Suppressor macrophage treated with lipopolysaccharide for 1 hour (primary cell): ENCODE results near the gene CHSY3.

Experiments
- DNase-seq, 3 donors: peaks; one replicate each; pipeline ENCODE4 v3.0.0-alpha.2; 2020 to 2022

Gene CHSY3

DNA sequence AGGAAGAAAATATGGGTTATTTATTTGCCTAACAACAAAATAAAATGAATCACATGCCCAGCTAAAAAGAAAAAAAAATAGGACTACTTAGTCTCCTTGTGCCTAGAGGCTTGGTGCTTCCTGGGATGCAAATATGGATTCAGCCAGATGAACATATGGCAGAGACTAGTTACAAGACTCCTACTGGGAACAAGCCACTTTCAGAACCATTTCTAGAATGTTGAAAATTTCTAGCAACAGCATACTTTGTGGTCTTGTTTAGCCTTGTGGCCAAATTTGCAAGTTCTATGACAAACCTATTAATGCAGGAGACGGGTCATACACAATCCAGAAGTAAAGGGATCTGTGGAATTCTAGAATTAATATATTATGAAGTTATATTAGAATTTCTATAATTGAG is 198.7 kb downstream of the CHSY3 start:
- DNase-seq: no peak

DNA sequence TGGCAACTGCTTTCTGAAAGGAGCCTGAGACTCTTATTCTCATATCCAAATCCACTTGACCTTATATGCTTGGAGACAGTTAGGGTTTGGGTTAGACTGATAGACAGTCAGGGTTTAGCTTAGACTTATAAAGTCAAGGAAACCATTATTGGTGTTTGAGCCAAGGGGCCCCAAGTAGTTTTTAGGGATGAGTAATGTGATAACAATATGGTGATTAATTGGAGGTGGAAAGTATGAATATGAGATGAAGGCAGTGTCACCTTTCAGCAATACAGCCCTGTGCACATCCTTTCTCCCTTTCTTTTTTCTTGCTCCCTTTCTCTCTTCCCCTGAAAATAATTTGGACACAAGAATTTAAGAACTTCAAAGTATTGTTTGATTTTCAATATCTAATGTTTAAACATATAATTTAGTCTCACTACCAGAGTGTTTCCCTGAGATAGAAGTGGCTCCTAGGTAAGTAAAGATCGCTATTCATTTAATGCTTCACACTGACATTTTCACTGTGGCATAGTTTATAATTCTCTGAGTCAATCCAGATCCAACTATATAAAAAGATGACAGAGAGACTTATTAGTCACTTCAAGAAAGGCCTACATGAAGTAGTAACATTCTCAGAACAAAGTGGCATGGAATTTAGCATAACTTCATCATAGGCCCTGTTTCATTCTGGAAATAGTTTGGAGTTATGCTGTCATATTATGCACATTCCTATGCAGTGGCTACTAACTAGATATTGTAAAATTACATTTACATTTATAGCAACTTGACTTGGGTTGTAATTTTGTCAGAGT is 200.8 kb downstream of the CHSY3 start:
- DNase-seq: no peak

DNA sequence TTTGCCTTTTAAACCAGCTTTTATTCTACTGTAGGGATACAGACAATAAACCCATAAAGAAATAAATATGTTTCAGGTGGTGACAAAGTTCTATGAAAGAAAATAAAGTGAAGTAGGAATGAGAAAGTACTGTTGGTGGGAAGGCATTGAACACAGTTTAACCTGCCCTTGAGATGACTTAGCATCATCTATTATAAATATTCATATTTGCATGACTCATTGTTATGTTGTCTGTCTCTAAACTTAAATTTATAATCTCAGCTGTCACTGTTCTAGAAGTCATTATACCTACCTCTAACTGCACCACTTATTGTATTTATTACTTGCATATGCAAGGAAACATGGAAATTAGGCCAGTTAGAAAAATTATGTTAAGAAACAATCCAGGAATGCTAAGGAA is 202.2 kb downstream of the CHSY3 start:
- no peak for DNase-seq

DNA sequence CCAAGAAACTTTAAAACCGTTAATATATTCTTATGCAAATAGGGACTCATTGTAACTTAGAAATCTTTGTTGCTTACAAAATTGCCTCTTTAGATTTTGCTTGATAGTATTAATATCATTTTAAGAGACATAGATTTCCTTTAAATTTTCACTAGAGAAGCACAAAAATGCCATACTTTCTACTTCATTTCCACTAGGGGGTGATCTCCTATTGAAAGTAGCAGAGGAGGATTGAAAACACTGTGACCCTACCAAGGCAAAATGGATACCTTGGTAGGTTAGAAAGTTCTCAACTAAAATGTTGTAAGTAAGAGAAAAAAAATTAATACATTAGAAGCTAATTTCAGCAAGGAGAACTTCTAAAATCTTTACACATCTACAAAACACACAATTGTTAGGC is 204.9 kb downstream of the CHSY3 start:
- DNase-seq: peak; percentile 24 to 66 (median 65)

DNA sequence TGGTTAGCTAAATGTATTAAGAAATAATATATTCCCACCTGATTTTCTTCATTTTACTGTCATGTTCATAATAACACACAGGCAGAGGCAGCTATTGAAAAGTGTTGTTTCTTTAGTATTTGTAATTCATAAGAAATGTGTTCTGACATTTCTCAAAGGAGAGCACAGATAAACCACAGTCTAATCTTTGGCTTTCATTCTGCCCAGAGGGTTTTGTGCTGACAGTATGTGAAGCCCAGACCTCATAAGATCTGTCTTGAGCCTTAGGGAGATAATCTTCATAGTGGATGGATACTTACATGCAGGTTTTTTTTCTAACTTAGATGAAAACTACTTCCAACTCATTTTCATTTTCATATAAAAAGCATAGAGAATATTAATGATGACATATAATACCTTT is 206.1 kb downstream of the CHSY3 start:
- no peak for DNase-seq

DNA sequence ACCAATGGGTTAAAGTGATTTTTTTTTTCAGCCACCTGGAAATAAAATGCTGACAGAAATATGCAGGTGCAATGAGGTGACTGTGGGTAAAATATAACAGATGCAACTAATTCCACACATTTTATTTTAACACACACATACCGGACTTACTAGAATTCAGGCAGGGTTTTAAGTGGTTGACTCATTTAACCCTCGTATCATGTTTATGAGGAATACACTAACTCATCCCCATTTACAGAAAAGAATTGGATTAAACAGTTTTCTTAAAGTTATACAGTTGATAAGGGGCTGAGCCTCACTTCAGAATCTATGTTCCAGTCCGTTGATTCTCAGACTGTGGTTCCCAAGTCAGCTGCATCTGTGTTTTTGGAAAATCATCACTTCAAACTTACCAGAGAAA is 207.5 kb downstream of the CHSY3 start:
- no peak for DNase-seq

DNA sequence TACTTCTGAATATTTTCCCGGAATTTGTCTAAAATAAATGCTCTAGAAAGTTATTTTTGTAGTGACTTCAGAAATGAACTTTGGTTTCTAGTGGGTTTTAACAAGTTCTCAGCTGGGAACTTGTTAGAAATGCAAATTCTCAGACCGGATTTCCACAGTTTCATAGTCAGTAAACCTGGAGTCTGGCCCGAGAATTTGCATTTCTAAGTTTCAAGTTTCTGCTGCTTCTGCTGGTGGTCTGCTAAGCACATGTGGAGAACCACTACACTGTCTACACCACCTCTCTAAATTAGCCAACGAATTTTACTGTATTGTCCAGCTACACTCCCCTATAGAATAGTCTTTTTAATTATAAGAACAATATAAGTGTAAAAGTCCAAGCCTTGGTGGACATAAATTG is 208.0 kb downstream of the CHSY3 start:
- no peak for DNase-seq

DNA sequence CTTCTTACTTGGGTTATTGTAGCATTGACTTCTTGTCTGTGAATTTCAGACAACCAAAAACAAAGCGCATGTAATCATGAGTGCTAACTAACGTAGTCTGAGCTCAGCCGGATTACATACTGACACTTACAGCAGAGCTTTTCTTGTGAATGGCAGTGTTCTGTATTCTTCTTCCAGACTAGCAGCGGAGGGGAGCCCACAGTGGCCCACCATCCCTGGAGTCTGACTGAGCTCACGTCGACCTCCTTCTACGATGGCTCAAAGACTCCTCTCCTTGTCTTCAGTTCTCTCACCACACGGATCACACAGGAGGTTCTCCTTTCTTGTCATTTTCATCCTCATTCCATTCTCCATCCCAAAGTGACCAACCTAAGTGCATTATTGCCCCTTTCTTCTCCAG is 211.4 kb downstream of the CHSY3 start:
- no peak for DNase-seq

DNA sequence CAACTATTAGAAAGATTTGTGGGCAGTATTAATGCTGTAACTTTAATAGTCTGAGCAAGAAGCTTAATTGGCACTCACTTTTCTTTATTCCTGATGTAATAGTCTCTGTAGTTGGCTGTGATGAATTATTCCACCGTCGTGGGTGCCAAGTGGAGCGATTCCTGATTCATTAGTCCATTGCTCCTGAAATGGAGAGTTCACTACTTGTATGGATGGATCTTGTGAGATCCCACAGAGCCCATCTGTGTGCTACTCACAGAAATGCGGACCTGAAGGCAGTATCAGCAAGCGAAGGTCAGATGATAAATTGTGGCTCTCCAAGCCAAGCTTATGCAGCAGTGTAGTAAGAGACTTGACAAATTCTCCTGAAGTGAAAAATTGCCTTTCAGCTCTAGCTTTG is 212.2 kb downstream of the CHSY3 start:
- DNase-seq: no peak

DNA sequence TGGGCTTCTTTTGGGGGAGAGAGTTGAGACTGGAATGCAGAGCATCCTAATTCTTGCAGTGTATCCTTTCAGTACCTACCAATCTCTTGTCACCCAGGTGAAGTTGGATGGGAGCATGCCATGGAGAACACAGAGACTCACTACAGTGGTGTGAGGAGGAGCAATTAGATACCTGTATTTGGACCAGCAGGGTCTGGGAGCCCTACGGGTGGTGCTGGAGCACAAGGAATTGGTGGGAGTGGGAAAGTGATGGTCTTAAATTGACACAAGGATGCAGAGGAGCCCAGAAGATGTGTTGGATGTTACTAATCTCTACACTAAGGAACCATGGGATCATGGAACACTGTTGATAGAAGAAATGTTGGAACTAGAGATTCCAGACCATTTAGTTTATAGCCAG is 212.7 kb downstream of the CHSY3 start:
- no peak for DNase-seq

DNA sequence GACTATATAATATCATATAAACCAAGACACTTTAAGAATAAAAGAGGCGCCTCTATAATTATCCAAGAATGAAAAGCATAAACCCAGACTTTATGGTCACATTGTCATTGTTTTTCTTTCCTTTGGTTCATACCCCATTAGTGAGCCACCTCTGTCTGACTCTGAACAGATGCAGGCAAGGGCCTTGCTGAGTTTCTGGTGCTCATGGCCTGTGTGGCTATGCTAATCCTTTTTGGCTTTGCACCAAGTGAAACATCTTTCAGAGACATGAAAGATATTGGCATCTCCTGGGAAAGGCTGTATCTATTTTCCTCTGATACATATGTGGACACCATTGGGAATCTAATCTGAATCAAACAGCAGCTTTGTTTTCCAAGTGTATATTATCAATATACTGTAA is 222.5 kb downstream of the CHSY3 start:
- DNase-seq: no peak

DNA sequence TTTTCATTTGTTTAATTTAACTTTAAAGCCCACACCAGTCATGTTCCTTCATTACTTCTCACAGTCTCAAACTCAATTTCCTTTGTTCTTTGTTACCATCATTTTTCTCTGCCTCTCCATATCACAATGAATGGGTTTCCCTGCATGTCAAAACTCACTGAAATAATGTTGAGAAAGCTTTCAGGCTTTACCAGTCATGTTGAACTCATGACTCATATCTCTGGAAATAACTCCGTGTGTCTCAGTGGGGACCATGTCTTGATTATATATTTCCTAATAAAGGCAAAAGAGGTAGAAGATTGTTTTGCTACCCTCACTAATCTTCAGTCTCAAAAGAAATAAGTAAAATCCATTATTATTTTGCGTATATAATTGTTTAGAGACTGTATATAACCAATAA is 231.2 kb downstream of the CHSY3 start:
- peak in 2 of 3 donors; percentile 24 to 41 for DNase-seq

DNA sequence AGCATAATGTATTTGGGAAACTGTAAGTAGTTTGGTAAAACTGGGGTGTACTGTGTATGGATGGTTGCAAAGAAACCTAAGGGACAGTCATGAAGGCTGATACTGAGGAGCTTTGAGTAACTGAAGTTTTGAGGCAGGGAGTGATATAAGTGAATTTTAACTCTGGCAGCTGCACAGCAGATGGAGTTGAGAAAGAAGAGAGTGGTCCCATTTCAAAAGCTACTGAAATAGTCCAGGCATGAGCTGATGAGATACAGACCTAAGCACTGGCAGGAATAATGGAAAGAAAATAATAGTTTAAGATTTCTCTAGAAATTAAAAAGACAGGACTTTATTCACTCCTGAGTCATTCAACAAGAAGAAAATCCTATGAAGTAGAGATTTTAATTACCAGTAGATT is 232.0 kb downstream of the CHSY3 start:
- no peak for DNase-seq

DNA sequence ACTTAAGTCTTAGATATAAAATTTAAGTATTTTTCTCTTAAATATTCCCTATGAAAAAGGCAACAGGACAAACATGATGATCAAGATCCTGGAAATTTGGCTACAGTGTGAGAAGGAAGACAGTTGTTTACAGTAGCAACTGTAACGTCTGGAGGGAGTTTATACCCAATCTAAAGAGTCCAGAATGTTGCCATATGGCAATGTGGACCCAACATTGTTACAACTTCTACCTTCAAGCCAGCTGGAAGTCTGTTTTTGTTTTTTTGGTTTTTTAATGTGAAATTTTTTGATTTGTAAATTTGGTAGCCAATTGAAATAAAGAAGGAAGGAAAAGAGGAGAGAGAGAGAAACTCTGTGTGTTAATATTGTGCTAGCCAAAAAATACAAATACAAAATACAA is 233.4 kb downstream of the CHSY3 start:
- DNase-seq: no peak

DNA sequence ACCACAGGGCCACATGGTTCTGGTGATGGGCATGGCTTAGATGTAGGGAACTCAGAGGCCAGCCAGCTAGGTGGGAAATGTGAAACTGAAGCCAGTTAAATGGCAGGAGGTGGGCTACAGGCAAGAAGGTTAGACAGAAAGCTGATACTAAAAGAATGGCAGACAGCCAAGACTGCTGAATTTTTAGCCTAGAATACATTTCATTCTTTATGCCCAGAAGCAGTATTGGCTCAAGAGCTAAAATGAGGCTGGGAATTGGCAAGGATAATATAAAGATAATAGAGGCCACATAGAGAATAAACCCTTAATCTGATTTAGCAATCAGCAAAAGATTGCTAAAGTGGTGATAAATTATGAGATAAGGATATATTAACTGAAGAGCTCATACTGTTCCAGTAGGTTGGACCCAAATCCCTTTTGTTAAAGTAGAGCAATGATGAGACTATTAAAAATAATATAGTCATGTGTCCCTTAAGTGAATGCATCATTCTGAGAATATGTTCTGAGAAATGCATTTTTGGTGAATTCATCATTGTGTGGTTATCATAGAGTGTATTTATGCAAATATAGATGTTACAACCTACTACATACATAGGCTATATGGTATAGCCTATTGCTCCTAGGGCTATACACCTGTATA is 234.3 kb downstream of the CHSY3 start:
- no peak for DNase-seq

DNA sequence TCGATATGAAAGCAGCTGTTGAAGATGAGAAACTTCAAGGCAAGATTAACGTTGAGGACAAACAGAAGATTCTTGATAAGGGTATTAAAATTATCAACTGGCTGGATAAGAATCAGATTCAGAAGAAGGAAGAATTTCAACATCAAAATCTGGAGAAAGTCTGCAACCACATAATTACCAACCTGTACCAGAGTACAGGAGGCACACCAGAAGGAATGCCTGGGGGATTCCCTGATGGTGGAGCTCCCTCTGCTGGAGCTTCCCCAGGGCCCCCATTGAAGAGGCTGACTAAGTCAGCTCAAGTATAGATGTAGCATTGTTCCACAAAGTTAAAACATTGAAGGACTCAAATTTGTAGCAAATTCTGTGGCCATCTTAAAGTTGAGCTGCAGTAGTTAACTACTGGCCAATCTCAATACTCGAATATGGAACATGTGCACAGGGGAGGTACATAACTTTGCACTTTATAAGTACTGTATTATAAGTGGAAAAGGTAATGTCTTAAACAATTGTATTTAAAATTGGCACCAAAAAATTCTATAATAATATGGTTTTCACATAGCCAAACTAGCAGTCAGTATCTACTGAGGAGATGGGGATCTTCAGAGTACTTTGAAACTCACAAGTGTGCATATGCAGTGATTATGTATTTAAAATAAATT is 237.5 kb downstream of the CHSY3 start:
- DNase-seq: peak in 2 of 3 donors; percentile 7 to 40

DNA sequence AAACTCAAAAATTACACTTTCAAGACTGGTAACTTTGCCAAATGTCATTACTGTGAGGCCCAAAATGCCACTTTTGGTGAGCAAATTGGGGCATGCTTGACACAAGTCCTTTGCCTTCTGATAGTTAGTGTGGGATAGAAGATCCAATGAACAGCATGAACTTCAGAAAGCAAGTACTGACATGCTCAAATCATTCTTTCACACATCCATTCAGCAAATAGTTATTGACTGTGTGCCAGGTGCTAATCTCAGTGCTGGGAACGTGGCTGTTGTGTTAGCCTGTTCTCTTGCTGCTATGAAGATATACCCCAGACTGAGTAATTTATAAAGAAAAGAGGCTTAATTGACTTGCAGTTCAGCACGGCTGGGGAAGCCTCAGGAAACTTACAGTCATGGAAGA is 247.0 kb downstream of the CHSY3 start:
- DNase-seq: no peak

DNA sequence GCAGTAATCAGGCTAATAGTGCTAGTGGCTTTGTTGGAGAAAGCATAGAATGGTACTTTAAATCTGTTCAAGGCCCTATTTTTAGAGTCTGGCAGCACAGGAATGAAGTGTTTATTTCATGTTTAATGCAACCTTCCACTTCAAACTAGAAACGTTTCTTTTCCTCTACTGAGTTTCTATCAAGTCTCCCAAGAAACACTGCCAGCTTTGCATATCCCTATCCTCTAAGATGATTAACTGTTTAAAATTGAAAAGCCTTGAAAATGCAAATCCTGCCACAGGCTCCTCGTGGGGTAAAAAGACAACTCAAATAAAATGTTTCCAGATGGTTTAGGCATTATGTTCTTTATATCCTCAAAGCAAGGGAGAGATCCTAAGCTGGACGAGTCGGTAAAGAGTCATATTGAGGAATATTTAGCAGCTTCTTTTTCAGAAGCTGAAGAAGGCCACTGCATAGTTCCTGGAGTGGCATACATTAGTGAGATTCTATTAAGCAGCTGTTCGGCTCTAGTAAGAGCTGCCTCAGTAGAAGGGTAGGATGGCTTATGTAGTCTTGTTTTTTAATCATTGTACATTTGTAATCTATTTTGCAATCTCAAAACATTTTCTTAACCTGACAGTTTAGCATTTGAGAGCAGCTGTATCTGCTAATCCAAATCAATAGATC is 251.2 kb downstream of the CHSY3 start:
- DNase-seq: no peak

DNA sequence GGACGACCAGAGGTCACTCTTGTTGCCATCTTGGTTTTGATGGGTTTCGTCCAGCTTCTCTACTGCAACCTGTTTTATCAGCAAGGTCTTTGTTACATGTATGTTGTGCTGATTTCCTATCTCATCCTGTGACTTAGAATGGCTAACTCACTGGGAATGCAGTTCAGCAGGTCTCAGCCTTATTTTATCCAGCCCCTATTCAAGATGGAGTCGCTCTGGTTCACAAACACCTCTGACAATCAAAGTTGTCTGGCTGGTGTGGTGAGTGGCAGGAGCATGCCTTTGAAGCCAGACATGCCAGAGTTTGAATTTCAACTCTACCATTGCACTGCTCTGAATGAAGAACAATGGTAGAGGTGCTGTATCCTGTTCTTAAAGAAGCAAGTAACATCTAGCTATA is 253.8 kb downstream of the CHSY3 start:
- DNase-seq: no peak

DNA sequence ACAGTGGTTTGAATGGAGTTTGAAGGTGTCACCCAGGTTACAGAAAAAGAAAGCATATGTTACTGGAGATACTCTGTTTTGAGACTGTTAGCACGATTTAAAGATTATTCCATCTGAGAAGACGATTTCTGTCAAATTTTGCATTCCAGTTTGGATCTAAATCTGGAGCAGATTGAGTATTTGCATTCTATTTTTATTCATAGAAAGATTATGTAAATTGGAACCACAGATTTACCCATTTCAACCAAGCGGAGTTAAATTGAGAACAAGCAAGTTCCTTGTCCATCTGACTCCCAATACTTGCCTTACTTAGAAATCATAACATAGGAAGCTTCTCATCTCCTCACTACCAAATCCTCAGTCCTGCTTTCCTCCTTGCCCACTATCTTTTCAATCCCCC is 255.7 kb downstream of the CHSY3 start:
- no peak for DNase-seq

DNA sequence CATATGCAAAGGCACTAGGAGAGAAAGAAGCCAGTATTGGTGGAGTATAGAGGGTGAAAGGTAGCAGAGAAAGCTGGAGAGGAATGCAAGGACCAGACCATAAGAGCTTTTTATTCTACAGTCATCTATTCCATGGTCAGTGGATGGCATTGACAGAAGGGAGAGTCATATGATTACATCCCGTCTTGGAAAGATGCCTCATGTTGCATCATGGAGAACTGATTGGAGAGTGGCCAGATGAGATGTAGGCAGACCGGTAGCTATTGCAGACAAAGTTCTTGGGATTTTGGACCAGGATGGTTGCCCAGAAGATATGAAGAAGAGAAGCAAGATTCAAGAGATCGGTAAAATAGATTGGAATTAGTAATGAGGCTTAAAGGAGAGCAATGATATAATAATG is 260.7 kb downstream of the CHSY3 start:
- DNase-seq: no peak

DNA sequence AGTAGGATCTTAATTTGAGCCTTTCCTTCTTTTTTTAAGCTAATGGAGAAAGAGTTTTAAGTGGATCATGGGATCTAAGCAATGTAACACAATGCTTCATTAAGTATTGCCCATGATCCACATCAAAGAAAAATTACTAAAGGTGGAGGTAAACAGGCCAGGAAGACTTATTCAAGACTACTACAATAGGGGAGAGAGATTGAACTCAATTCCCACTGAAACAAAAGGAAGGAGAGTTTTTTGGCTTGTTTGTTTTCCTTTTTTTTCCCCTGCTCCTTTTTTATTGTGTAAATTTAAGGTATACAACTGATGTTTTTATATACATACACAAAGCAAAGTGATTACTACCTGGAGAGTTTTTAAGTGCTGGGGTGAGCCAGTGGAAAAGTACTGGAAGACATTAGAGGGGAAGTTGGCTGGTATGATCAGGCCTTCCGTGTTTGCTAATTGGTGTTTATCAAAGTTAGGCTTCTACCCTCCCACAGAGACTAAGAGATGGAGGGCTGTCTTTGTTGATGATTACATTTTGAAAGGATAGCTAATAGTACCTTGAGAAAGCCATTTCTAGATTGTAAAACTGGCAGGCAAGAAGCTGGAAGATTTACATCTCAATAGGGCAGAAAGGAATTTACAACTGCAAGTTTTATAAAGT is 262.7 kb downstream of the CHSY3 start:
- no peak for DNase-seq

DNA sequence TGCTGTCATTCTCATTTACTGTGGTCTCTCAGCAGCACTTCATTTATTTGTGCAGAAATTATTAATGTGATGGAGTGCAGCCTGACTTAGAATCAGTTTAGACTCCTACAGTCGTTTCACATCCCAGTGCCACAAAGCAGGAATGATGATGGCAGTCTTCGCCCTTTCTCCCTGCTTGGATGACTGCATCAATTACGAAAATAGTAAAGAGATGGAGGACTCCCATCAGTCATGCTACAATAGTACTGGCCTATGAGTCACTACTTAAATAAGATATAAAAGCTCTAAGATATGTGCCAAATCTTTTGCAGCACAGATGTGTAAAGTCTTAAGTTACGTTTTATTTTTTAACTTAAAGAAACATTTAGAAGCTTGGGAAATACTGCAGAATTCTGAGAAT is 263.9 kb downstream of the CHSY3 start:
- DNase-seq: no peak
